Lower lobe of right lung (tissue), 2 donors: Measurements from ENCODE around the gene CDKAL1. TPM values are rescaled to one million over a fixed set of nuclear protein-coding genes. Genes with fewer than 3 reads are reported as not detected.

Experiments
- ATAC-seq, 2 donors: fragments of 200-7000 bp; cut with Tn5 transposase; one replicate each; pipeline ENCODE4 v1.9.1; 2020 to 2022; ENCODE audit warnings: mild to moderate bottlenecking in 2 of 2, moderate library complexity in 2 of 2
- DNase-seq: peaks from one replicate; pipeline ENCODE4 v3.0.0-alpha.2; 2020
- H3K27ac ChIP-seq: fragments of 200-600 bp; one replicate; pipeline ENCODE4 v1.8.0; 2022
- H3K27me3 ChIP-seq: fragments of 200-600 bp; one replicate; pipeline ENCODE4 v1.8.0; 2022; ENCODE audit warnings: low read depth
- H3K36me3 ChIP-seq: fragments of 200-600 bp; one replicate; pipeline ENCODE4 v1.8.0; 2022; ENCODE audit warnings: mild to moderate bottlenecking
- H3K4me1 ChIP-seq: fragments of 200-600 bp; one replicate; pipeline ENCODE4 v1.8.0; 2022
- H3K4me3 ChIP-seq: fragments of 200-600 bp; one replicate; pipeline ENCODE4 v1.8.0; 2022; ENCODE audit warnings: mild to moderate bottlenecking
- H3K9me3 ChIP-seq: fragments of 200-600 bp; one replicate; pipeline ENCODE4 v1.8.0; 2022
- CTCF ChIP-seq: fragments of 200-600 bp; IDR thresholded peaks from one replicate; pipeline ENCODE4 v1.8.0; 2022; ENCODE audit warnings: antibody characterized with exemption, mild to moderate bottlenecking
- intact Hi-C: fragments of 100-400 bp; cut with DNase I; formaldehyde crosslinking; loops from one replicate; pipeline ENCODE4 v1.11.0; 2022
- total RNA-seq: library from RNA; stranded (reverse); fragmentation: NEBNext Ultra II Directional; extraction: Animal tissue kit (Norgen Biotek cat#: 25700); gene quantifications from one replicate; pipeline ENCODE4 v1.2.1, GENCODE V29; 2021
- donor health status: DM: no; HTN: yes; CAD: no; lungs with severe emphysema.

CDKAL1 gene
- total RNA-seq, 1 donor from 2014 or later = 16.0 TPM

- TF ChIP-seq CTCF = no peak
- intact Hi-C loops = no loop called here
- H3K36me3 ChIP-seq = peaks cover 35% of the 10 kb centered on the region
- ATAC-seq (no peak), DNase-seq (no peak)
- H3K9me3 ChIP-seq = no peaks in the 10 kb centered on the region
- H3K27me3 ChIP-seq = no peaks in the 10 kb centered on the region
- no peak overlapping the region for H3K4me3 ChIP-seq
- H3K27ac ChIP-seq = no peak overlapping the region
- H3K4me1 ChIP-seq = no peaks in the 10 kb centered on the region
These were observed 20.6 kb downstream of the CDKAL1 start for GRCh38 chr6:20554817-20555216.

- no peak for ATAC-seq
- H3K4me3 ChIP-seq = no peak overlapping the region
- peaks cover 3% of the 10 kb centered on the region for H3K4me1 ChIP-seq
- H3K27ac ChIP-seq = no peak overlapping the region
- DNase-seq = no peak
- intact Hi-C loops = loop anchor here (10.0 kb wide), 1 partner anchor 1025 kb away; no protein-coding TSS in a partner anchor
- no peak for TF ChIP-seq CTCF
- no peaks in the 10 kb centered on the region for H3K9me3 ChIP-seq
- H3K27me3 ChIP-seq = no peaks in the 10 kb centered on the region
- no peaks in the 10 kb centered on the region for H3K36me3 ChIP-seq
These were observed 25.8 kb downstream of the CDKAL1 start for GRCh38 chr6:20559924-20560551.

GRCh38 chr6:20563377-20563776, 29.1 kb downstream of the CDKAL1 start:
- no peak overlapping the region for H3K4me3 ChIP-seq
- H3K27ac ChIP-seq = no peak overlapping the region
- no peaks in the 10 kb centered on the region for H3K36me3 ChIP-seq
- H3K27me3 ChIP-seq = no peaks in the 10 kb centered on the region
- peaks cover 3% of the 10 kb centered on the region for H3K4me1 ChIP-seq
- DNase-seq (no peak), ATAC-seq (no peak)
- intact Hi-C loops = loop anchor here (10.0 kb wide), 1 partner anchor 1021 kb away; no protein-coding TSS in a partner anchor
- no peak for TF ChIP-seq CTCF
- no peaks in the 10 kb centered on the region for H3K9me3 ChIP-seq

GRCh38 chr6:20564269-20564668, 30.0 kb downstream of the CDKAL1 start:
- no peaks in the 10 kb centered on the region for H3K36me3 ChIP-seq
- no peak for ATAC-seq
- no peak overlapping the region for H3K4me3 ChIP-seq
- H3K9me3 ChIP-seq = no peaks in the 10 kb centered on the region
- H3K27me3 ChIP-seq = no peaks in the 10 kb centered on the region
- intact Hi-C loops = loop anchor here (10.0 kb wide), 1 partner anchor 1021 kb away; no protein-coding TSS in a partner anchor
- DNase-seq = no peak
- TF ChIP-seq CTCF = peak; percentile 71
- H3K27ac ChIP-seq = no peak overlapping the region
- peaks cover 3% of the 10 kb centered on the region for H3K4me1 ChIP-seq

- ATAC-seq (no peak), DNase-seq (no peak)
- intact Hi-C loops = loop anchor here (10.0 kb wide), 1 partner anchor 1020 kb away; no protein-coding TSS in a partner anchor
- TF ChIP-seq CTCF = no peak
- no peaks in the 10 kb centered on the region for H3K9me3 ChIP-seq
- no peak overlapping the region for H3K27ac ChIP-seq
- no peaks in the 10 kb centered on the region for H3K27me3 ChIP-seq
- H3K4me3 ChIP-seq = no peak overlapping the region
- H3K4me1 ChIP-seq = peaks cover 3% of the 10 kb centered on the region
- H3K36me3 ChIP-seq = no peaks in the 10 kb centered on the region
These were observed 30.5 kb downstream of the CDKAL1 start for GRCh38 chr6:20564777-20565176.
